Measurements from ENCODE around the gene SOX18.

The SOX18 gene

DNA sequence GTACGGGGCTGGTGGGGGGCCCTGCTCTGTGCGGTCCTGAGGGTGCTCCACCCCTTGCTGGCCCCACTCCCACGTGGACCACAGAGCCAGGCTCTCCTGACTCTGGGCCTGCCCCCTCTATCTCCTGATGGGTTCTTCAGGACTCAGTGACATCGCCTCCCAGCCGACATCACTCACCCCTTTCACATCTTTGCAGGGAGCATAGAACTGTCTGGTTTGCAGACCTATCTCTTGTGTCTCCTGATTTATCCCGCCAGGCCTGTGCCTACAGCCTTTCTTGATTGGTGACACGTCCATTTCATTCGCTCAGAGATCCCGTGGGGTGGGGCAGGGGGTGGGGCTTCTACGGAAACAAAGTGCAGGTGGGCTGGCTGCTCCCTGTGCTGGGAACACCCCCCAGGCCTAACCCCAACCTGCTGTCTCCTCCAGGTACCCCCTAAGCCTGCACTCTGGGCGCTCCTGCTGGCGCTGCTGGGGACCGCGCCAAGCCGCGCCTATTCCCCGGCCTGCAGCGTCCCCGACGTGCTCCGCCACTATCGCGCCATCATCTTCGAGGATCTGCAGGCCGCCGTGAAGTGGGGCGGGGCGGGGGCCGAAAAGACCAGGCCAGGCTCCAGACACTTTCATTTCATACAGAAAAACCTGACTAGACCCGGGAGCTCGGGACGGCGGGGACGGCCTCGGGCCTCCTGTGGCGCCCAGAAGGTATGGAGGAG is 11.8 kb downstream of the SOX18 start:
- DNase-seq (ENCODE audit: low read depth), result no peak

DNA sequence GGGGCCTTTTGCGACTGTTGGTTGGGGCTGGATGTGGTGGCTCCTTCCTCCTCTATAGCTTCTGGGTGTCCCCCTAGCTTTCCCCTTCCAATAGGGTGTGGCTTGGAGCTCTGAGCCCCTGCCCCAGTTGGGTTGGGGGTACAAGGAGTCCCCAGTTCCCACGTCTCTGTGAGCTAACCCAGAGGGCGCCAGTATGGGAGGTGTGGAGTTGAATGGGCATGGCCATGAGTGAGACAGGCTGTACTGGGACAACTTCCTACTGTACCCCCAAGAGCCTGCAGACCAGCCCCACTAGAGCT is 12.3 kb downstream of the SOX18 start:
- no peak for DNase-seq (ENCODE audit: low read depth)

DNA sequence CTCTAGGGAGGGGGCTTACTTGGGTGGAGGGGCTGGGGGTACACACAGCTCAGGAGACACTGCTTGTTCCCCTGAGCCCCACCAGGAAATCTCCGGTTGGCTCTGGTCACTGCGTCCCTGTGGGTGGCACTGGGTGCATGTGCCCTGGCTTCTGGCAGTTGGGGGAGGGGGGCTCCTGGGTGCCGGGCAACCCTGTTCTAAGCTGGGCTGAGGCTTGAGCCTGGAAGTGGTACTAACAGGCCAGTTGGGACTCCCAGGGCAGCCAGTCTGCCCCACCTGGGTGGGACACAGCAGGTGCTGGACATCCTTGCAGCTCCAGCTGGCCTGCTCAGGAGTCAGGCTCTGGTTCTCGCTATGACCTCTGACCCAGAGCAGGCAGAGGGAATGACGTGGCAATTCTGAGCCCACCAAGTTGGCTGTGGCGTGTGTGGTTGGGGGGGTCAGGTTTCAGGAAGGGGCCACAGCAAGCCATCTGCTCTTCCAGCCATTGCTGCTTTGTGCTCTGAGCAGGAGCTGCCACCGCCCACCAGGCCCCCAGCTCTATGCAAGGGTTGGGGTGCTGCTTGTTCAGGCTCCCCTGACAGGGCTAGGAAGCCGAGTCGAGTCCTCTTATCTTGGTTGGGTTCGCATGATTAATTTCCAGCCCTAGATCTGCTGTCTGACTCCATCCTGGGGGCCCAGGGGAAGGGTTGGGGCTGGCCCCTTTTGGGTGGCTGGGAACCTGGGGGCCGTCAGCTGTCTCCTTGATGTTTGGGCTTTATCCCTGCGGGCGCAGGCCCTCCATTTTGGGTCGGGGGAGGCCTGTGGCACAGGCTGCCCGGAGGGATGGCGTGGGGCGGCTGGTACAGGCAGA is 12.9 kb downstream of the SOX18 start:
- no peak for DNase-seq (ENCODE audit: low read depth)

DNA sequence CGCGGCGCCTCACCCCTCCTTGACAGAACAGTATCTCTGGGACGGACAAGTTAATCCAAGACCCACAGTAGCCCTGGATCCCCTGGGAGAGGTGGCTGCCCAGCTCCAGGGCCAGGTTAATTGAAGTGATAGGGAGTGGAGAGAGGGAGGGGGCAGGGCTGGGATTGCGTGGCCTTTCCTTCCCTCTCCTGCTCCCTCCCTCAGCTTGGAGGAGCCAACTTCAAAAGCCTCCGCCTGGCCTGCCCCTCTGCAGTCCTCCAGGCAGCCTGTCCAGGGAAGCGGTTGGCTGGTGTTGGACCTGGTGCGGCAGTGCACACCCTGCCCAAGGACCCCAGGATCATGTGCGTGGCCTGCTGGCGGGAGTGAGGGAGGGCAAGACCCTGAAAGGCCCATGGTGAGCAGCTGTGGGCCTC is 13.5 kb downstream of the SOX18 start, which contains the start of gene C20orf204:
Gene C20orf204 (plus strand): TSS at position 250 of the 413 bp plus-strand sequence. CDS start 142 bp downstream, at position 392.
- no peak for DNase-seq (ENCODE audit: low read depth)

DNA sequence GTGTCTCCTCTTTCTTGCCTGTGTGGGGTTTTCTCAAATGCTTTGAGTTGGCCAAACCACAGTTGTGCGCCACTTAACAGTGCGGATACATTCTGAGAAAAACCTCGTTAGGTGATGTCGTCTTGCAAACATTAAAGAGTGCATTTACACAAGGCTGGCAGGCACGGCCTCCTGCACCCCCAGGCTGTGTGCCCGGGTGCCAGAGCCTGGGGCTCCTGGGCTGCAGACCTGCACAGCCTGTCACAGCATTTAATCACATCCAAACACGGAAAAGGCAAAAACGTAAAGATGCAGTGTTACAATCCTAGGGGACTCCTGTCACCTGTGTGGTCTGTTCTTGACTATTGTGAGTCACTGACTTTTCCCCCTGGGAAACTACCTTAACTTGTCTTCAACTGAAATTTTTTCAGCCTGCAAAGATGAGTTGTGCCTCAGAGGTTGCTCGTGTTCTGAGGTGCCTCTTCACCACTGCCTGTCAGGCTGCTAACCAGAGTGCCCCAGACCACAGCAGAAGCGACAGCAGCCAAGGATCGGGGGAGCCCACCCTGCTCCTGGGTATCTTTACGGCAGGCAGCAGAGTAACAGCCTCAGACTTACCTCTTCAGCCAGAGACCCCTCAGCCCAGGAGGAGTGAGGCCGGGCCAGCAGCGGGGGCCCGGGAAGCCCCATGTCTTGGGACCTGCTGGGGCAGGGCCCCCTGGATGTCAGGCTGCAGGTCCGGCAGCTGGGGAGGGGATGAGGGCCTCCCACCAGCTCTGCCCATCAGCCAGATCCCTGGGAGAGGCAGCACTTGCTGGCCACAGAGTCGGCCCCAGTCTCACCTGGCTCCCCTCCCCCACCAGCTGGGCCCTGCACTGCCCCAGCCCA is 14.1 kb downstream of the SOX18 start:
- DNase-seq (ENCODE audit: low read depth), result no peak

DNA sequence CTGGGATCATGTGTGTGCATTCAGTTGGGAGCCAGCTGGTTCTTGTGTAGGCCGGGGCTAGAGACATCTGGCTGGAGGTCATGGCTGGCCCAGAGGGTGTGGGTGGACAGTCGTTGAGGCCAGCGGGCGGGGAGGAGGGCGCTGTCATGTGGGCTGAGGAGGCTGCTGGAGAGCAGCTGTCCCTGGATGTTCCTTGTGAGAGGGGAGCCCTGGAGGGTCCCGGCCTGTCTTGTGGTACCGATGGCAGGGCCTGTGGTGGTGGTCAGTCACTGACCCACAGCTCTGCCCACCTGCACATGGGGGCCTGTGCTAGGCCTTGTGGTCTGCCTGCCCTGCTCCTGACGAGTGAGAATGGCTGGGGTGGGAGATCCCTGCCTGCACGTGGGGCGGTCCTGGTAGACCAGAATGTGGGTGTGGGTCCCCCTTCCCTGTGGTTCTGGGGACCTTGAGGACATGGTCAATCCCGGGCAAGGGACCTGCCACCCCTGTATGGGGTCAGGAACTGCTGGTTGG is 15.4 kb downstream of the SOX18 start:
- DNase-seq (ENCODE audit: low read depth), result no peak

DNA sequence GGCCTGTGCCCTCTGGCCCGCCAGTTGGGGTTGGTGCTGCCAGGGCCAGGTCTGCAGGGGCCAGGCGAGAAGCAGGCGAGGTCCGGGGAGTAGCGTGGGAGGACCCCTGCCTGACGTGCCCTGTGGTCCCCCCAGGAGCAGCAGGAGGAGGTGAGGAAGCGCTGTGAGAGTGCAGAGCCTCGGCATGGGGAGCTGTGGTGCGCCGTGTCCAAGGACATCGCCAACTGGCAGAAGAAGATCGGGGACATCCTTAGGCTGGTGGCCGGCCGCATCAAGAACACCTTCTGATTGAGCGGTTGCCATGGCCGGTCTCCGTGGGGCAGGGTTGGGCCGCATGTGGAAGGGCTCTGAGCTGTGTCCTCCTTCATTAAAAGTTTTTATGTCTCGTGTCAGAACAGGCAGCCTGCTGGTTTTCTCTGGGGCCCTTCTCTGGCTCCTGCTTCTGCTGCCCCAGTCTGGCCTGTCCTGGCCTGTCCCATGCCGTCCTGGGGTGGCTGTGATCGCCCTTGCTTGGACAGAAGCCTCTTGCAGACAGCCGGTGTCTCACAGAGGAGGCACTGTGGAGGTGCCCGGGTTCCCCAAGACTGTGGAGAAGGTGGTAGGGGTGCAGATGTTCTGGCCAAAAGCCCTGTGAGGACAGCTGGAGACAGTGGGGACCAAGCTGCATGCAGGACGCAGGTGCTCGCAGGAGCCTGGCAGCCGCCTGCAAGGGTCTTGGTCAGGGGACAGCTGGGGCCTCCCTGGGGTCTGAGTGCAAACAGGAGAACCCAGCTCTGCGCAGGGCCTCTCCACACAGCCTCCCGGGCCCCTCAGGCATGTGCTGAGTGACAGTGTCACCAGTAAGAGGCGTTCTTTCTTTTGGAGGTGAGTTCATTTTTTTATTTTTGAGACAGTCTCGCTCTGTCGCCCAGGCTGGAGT is 16.5 kb downstream of the SOX18 start:
- DNase-seq (ENCODE audit: low read depth), result no peak

DNA sequence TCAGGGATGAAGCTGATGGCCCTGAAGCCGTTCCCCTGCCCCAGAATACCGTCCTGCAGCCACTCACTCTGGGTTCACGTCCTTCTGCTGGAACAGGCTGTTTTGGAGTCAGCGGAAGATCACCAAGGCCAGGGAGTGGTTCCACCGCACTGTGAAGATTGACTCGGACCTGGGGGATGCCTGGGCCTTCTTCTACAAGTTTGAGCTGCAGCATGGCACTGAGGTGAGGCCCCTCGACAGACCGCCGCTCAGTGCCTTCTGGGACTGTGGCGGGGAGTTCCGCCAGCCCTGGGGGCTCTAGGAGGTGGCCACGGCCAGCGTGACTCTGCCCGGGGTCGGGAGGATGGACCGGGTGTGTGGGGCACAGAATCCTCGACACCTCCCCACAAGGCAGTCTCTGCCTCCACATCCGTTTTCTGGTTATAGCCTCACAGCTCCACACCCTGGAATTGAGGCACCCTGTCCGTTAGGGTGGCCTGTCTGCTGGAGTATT is 17.6 kb downstream of the SOX18 start:
- DNase-seq (ENCODE audit: low read depth), result no peak

DNA sequence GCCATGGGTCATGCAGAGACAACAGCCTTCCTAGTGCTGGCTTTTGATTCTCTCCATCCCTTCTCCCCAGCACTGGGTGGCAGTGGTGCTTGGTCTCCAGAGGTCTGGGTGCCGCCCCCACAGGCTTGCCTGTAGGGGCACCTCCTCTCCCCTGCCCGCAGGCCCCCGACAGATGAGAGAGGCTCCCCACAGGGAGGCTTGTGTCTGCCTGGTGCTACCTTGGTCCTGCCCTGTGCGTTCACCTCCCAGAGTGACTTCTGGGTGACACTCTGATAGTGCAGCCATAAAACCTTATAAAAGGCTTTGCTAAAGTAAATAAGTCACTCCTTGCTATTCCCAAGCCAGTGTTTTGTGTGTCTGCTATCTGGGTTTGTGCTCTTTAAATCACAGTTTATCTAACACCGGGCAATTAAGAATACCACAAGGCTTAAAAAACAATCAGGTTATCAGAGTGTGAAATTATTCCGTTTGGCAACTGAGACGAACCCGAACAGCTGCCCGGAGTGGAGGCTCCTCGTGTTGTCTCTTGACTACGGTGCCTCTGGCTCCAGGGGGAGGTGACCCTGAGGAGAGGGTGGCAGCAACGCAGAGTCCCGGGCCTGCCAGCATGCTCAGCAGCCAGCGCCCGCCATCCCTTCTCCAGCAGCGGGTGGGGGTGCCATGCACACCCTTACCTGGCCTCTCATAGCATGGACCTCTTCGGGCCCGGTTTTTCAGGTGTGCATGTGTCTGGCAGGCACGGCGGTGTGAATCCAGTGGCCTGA is 18.9 kb downstream of the SOX18 start:
- DNase-seq (ENCODE audit: low read depth), result no peak

DNA sequence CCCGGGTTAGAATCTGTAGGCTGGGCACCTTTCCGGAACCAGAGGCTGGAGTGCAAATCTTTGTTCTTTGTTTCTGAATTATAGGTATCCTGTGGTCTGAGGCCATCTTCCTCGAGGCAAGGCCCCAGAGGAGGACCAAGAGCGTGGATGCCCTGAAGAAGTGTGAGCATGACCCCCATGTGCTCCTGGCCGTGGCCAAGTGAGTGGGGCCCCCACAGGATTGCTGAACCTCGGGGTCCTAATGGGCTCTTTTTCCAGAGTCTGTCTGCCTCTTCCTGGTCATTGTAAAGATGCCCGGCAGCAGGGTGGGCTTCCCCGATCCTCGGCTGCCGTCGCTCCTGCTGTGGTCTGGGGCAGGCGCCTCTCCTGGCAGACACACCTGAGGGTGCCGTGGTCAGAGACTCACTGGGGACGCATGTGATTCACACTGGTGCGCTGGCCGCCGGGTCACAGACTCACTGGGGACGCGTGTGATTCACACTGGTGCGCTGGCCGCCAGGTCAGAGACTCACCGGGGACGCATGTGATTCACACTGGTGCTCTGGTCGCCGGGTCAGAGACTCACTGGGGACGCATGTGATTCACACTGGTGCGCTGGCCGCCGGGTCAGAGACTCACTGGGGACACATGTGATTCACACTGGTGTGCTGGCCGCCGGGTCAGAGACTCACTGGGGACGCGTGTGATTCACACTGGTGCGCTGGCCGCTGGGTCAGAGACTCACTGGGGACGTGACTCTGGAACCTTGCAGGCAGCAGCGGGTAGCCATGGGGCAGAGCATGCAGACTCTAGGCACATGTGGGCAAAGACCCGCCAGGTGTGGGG is 19.9 kb downstream of the SOX18 start:
- DNase-seq (ENCODE audit: low read depth), result no peak

DNA sequence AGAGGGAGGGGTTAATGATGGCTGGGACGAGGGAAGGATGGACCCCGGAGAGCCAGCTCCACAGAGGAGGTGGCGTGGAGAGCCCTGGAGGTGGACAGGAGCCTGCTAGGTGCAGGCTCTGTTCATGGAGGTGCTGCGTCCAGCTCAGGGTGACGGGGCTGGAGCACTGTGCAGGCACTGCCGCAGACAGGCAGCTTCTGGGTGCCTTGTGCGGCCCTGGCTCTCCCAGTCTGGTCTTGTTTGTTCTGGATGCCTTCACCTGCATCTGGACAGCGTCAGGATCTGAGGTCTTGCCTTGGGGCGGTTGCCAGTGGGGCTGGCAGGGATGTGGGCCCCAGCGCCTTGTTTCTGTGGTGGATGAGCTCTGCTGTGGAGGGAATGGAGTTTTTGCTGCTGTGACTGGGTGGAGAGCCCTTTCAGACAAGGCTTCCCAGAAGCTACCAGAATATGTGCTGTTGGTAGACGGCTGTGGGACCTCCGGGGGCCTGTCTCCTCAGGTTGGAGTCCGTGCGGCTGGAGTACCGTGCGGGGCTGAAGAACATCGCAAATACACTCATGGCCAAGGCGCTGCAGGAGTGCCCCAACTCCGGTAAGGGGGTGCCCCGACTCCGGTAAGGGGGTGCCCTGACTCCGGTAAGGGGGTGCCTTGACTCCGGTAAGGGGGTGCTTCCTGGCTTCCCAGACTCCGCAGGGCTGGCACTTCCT is 21.3 kb downstream of the SOX18 start:
- no peak for DNase-seq (ENCODE audit: low read depth)

DNA sequence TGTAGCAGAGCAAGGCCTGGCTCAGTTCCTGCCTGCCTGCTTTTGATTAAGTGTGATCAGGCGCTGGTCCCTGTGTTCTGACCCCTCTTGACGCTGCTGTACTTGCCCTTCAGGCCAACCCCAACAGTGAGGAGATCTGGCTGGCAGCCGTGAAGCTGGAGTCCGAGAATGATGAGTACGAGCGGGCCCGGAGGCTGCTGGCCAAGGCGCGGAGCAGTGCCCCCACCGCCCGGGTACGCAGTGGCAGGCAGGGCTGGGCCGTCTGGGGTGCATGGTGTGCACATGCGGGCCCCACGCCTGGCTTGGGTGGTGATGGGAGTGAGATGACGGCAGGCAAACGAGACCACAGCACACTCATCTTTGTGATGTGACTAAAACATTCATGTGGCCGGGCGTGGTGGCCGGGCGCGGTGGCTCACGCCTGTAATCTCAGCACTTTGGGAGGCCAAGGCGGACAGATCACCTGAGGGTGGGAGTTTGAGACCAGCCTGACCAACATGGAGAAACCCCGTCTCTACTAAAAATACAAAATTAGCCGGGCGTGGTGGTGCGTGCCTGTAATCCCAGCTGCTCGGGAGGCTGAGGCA is 23.5 kb downstream of the SOX18 start:
- DNase-seq (ENCODE audit: low read depth), result no peak

DNA sequence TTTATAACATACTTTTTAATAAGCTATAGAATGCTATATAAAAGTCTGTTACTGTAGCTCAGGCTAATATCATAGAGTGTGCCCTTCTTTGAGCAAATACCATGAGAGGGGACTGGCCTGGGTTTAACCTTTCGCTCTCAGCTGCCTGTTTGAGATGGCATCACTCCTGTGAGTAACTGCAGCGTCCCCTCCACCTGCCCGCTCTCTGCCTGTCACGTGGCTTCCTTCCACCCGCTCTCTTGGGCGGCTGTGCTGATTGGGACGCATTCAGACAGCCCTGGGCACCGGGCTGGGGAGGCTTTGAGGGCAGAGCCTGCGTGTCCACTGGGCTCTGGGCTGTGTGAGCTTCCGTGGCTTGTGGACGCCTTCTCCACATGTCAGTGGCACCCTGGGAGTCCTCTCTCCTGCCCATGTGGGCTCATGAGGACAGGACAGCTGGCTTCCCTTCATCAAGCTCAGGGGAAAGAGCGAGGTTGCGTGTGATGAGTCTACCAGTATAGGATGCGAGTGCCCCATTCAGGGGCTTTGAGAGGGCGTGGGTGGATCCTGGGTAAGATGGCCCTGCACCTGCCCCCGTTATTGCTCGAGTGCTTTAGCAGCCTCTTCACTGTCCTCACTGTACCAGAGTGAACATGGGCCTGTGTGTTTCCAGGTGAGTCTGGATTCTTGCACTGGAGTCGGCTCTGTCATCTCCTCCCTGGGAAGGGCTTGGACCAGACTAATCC is 24.2 kb downstream of the SOX18 start:
- DNase-seq (ENCODE audit: low read depth), result no peak

DNA sequence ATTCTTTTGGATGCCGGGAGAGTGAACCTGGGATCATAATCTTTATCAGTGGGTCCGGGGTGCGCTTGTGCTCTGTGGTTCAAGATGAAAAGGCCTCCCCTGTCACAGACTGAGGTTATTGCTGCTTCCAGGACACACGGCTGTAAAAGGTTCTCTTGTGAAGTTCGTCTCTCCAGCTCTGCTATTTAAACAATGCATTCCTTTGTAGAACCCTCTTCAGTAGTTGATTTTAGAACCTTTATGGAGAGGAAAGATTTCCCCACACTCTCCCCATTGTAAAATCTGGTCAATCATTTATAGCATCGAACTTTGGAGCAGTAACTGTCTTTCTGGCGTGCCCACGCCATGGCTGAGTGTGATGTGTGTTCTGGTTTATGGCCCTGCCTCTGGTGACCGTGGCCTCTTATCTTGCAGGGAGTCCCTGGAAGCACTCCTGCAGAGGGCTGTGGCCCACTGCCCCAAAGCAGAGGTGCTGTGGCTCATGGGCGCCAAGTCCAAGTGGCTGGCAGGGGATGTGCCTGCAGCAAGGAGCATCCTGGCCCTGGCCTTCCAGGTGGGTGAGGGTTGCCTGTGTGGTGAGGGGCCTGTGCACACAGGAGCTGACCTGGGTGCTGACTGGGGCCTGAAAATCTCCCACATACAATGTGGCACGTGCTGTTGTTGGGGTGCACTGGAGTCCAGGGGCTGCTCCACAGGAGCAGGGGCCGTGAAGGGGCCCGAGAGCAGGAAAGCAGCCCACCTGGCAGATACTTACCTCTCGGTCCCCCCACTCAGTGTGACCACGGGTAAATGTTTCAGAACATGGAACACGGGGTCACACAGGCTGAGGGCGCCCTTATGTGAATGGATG is 25.1 kb downstream of the SOX18 start:
- no peak for DNase-seq (ENCODE audit: low read depth)

DNA sequence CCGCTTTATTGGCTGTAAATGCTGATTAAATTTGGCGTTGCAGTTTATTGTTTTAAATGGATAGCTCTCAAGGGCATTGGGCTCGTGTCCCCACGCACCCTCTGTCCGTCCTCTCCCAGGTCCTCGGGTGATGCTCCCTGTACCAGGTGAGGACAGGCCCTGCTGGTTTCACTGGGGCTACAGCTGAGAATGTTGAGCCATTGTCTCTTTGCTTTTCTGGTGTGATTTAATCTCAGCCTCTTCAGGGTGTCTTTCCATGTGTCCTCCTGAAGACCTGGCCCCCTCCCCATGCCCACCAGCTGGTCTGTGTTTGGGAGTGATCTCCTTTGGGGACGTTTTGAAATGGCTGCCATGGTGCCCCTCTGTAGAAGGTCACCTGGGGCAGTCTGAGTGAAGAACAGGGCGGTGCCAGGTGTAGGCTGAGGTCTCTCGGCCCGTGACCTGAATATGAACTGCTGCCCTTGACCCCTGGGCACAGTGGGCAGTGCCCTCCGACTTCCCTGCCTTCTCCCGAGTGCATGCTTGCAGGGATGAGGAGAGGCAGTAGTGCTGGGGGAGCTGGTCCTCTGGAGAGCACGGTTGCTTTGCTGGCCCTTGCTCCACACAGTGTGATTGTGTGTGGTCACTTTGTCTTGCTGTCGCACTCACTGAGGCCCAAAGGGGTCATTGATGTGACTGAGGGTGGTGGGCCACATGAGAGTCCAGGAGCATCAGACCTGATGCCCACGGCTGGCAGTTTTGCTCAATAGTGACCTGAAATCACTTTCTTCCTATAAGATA is 25.9 kb downstream of the SOX18 start:
- DNase-seq (ENCODE audit: low read depth), result no peak

All from HS-27A (cell line).